SK-N-SH treated with all-trans-retinoic acid at 6 μM for 48 hours (cell line): ENCODE results near the gene ASAH2.

Experiments
- ATAC-seq: fragments of 200-7000 bp; cut with Tn5 transposase; 3 replicates; pipeline ENCODE4 v1.9.1; 2020; ENCODE audit warnings: mild to moderate bottlenecking, moderate library complexity
- ARNTL ChIP-seq: fragments of 450-650 bp; formaldehyde crosslinking; IDR thresholded peaks from 2 replicates; pipeline ENCODE4 v1.5.0; 2020; ENCODE audit warnings: low read depth, mild to moderate bottlenecking, moderate library complexity, borderline replicate concordance
- BACH2 ChIP-seq: fragments of 250-450 bp; sonication (Bioruptor Pico); IDR thresholded peaks from 2 replicates; pipeline ENCODE4 v1.9.0; 2021; ENCODE audit warnings: mild to moderate bottlenecking, borderline replicate concordance
- CSDC2 ChIP-seq: fragments of 250-450 bp; sonication (Bioruptor Pico); IDR thresholded peaks from 2 replicates; pipeline ENCODE4 v1.5.0; 2020; ENCODE audit warnings: mild to moderate bottlenecking, moderate library complexity
- GLIS3 ChIP-seq: fragments of 250-450 bp; sonication (Bioruptor Pico); IDR thresholded peaks from 2 replicates; pipeline ENCODE4 v1.5.0; 2020; ENCODE audit warnings: mild to moderate bottlenecking, moderate library complexity
- ISL1 ChIP-seq: fragments of 250-450 bp; sonication (Bioruptor Pico); IDR thresholded peaks from 2 replicates; pipeline ENCODE4 v2.1.2; 2022; ENCODE audit warnings: mild to moderate bottlenecking, moderate library complexity
- OSR1 ChIP-seq: fragments of 250-450 bp; sonication (Bioruptor Pico); IDR thresholded peaks from 2 replicates; pipeline ENCODE4 v1.8.0; 2022; ENCODE audit warnings: moderate library complexity, mild to moderate bottlenecking, inconsistent platforms
- PATZ1 ChIP-seq: fragments of 250-450 bp; sonication (Bioruptor Pico); IDR thresholded peaks from 2 replicates; pipeline ENCODE4 v1.8.0; 2020; ENCODE audit warnings: mild to moderate bottlenecking, moderate library complexity, borderline replicate concordance
- POU6F1 ChIP-seq: fragments of 250-450 bp; sonication (Bioruptor Pico); IDR thresholded peaks from 2 replicates; pipeline ENCODE4 v1.8.0; 2021; ENCODE audit warnings: low read depth, mild to moderate bottlenecking, moderate library complexity, borderline replicate concordance
- PPARA ChIP-seq: fragments of 250-450 bp; sonication (Bioruptor Pico); IDR thresholded peaks from 2 replicates; pipeline ENCODE4 v1.5.0; 2020; ENCODE audit warnings: mild to moderate bottlenecking, borderline replicate concordance
- RARB ChIP-seq: fragments of 250-450 bp; sonication (Bioruptor Pico); IDR thresholded peaks from 2 replicates; pipeline ENCODE4 v1.8.0; 2021; ENCODE audit warnings: mild to moderate bottlenecking, moderate library complexity
- SNAI2 ChIP-seq: fragments of 250-450 bp; sonication (Bioruptor Pico); IDR thresholded peaks from 2 replicates; pipeline ENCODE4 v1.5.0; 2020; ENCODE audit warnings: mild to moderate bottlenecking, moderate library complexity
- TCF4 ChIP-seq: fragments of 250-450 bp; sonication (Bioruptor Pico); IDR thresholded peaks from 2 replicates; pipeline ENCODE4 v1.8.0; 2021; ENCODE audit warnings: mild to moderate bottlenecking, moderate library complexity, borderline replicate concordance
- TOX ChIP-seq: fragments of 250-450 bp; sonication (Bioruptor Pico); IDR thresholded peaks from 2 replicates; pipeline ENCODE4 v1.8.0; 2021; ENCODE audit warnings: mild to moderate bottlenecking, moderate library complexity, borderline replicate concordance
- ZC3H10 ChIP-seq: fragments of 250-450 bp; sonication (Bioruptor Pico); IDR thresholded peaks from 2 replicates; pipeline ENCODE4 v1.5.1; 2021; ENCODE audit warnings: mild to moderate bottlenecking, moderate library complexity
- ZFP3 ChIP-seq: fragments of 250-450 bp; sonication (Bioruptor Pico); IDR thresholded peaks from 2 replicates; pipeline ENCODE4 v1.5.0; 2020; ENCODE audit warnings: mild to moderate bottlenecking, moderate library complexity
- ZFP30 ChIP-seq: fragments of 450-650 bp; formaldehyde crosslinking; IDR thresholded peaks from 2 replicates; pipeline ENCODE4 v1.5.0; 2022; ENCODE audit warnings: mild to moderate bottlenecking, moderate library complexity
- ZNF565 ChIP-seq: fragments of 450-650 bp; formaldehyde crosslinking; conservative IDR thresholded peaks from 2 replicates; pipeline ENCODE4 v1.5.0; 2020; ENCODE audit warnings: low read depth, mild to moderate bottlenecking, moderate library complexity
- ZNF70 ChIP-seq: fragments of 450-650 bp; formaldehyde crosslinking; IDR thresholded peaks from 2 replicates; pipeline ENCODE4 v1.5.0; 2020; ENCODE audit warnings: mild to moderate bottlenecking, moderate library complexity
- ZNF8 ChIP-seq: fragments of 450-650 bp; formaldehyde crosslinking; IDR thresholded peaks from 2 replicates; pipeline ENCODE4 v1.5.0; 2020; ENCODE audit warnings: mild to moderate bottlenecking, moderate library complexity
- TF ChIP-seq, protein P1 (sequence below): fragments of 250-450 bp; sonication (Bioruptor Pico); IDR thresholded peaks from 2 replicates; pipeline ENCODE4 v1.5.0; 2020; ENCODE audit warnings: mild to moderate bottlenecking, moderate library complexity
- TF ChIP-seq, protein P2 (sequence below): fragments of 250-450 bp; sonication (Bioruptor Pico); IDR thresholded peaks from 2 replicates; pipeline ENCODE4 v1.5.1; 2021; ENCODE audit warnings: mild to moderate bottlenecking, moderate library complexity
- TF ChIP-seq, protein P3 (sequence below): fragments of 250-450 bp; sonication (Bioruptor Pico); IDR thresholded peaks from 2 replicates; pipeline ENCODE4 v1.5.1; 2020; ENCODE audit warnings: low read depth, mild to moderate bottlenecking, moderate library complexity

ASAH2 gene

GRCh38 chr10:50251394-50251793 is at the start of gene ASAH2:
ASAH2 (minus strand) TSS chr10:50251516; CDS start chr10:50248610, 2,906 bp downstream.
- ATAC-seq = no peak
- TF ChIP-seq ISL1 (CRISPR knock-in tag) (no peak), GLIS3 (CRISPR knock-in tag) (no peak), SNAI2 (no peak), TOX (CRISPR knock-in tag) (no peak), BACH2 (CRISPR knock-in tag) (no peak), CSDC2 (CRISPR knock-in tag) (no peak), ZNF8 (no peak), ZNF565 (CRISPR knock-in tag) (no peak), PATZ1 (CRISPR knock-in tag) (no peak), PPARA (CRISPR knock-in tag) (no peak), OSR1 (no peak), ZNF70 (no peak), ZC3H10 (CRISPR knock-in tag) (no peak), POU6F1 (CRISPR knock-in tag) (no peak), ZFP3 (CRISPR knock-in tag) (no peak), RARB (CRISPR knock-in tag) (no peak), ARNTL (CRISPR knock-in tag) (no peak)
- TF ChIP-seq, protein P1, sequence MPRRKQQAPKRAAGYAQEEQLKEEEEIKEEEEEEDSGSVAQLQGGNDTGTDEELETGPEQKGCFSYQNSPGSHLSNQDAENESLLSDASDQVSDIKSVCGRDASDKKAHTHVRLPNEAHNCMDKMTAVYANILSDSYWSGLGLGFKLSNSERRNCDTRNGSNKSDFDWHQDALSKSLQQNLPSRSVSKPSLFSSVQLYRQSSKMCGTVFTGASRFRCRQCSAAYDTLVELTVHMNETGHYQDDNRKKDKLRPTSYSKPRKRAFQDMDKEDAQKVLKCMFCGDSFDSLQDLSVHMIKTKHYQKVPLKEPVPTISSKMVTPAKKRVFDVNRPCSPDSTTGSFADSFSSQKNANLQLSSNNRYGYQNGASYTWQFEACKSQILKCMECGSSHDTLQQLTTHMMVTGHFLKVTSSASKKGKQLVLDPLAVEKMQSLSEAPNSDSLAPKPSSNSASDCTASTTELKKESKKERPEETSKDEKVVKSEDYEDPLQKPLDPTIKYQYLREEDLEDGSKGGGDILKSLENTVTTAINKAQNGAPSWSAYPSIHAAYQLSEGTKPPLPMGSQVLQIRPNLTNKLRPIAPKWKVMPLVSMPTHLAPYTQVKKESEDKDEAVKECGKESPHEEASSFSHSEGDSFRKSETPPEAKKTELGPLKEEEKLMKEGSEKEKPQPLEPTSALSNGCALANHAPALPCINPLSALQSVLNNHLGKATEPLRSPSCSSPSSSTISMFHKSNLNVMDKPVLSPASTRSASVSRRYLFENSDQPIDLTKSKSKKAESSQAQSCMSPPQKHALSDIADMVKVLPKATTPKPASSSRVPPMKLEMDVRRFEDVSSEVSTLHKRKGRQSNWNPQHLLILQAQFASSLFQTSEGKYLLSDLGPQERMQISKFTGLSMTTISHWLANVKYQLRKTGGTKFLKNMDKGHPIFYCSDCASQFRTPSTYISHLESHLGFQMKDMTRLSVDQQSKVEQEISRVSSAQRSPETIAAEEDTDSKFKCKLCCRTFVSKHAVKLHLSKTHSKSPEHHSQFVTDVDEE (CRISPR knock-in tag) = no peak
- TF ChIP-seq, protein P2, sequence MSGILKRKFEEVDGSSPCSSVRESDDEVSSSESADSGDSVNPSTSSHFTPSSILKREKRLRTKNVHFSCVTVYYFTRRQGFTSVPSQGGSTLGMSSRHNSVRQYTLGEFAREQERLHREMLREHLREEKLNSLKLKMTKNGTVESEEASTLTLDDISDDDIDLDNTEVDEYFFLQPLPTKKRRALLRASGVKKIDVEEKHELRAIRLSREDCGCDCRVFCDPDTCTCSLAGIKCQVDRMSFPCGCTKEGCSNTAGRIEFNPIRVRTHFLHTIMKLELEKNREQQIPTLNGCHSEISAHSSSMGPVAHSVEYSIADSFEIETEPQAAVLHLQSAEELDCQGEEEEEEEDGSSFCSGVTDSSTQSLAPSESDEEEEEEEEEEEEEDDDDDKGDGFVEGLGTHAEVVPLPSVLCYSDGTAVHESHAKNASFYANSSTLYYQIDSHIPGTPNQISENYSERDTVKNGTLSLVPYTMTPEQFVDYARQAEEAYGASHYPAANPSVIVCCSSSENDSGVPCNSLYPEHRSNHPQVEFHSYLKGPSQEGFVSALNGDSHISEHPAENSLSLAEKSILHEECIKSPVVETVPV (CRISPR knock-in tag) = no peak
- TF ChIP-seq, protein P3, sequence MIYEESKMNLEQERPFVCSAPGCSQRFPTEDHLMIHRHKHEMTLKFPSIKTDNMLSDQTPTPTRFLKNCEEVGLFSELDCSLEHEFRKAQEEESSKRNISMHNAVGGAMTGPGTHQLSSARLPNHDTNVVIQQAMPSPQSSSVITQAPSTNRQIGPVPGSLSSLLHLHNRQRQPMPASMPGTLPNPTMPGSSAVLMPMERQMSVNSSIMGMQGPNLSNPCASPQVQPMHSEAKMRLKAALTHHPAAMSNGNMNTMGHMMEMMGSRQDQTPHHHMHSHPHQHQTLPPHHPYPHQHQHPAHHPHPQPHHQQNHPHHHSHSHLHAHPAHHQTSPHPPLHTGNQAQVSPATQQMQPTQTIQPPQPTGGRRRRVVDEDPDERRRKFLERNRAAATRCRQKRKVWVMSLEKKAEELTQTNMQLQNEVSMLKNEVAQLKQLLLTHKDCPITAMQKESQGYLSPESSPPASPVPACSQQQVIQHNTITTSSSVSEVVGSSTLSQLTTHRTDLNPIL (CRISPR knock-in tag) = no peak

GRCh38 chr10:50299948-50300669 is 48.8 kb upstream of the ASAH2 start:
- ATAC-seq = no peak
- TF ChIP-seq ZNF565 (CRISPR knock-in tag) (no peak), RARB (CRISPR knock-in tag) (no peak), GLIS3 (CRISPR knock-in tag) (no peak), ZNF8 (no peak)

DNA sequence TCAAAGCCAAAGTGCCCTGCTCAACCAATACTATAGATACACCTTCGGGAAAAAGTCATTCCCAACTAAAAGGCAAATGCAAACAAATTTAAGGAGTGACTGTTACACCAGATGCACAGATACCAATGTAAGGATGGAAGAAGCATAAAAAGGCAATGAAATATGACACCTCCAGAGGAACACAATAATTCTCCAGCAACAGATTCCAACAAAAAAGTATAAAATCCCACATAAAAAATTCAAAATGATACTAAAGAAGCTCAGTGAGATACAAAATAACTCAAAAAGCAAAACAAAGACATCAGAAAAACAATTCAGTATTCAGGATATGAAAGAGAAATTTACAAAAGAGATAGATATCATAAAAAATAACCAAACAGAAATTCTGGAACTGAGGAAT is 44.1 kb upstream of the ASAH2 start:
- ATAC-seq = no peak
- no peak for TF ChIP-seq ZNF565 (CRISPR knock-in tag)
- TF ChIP-seq CSDC2 (CRISPR knock-in tag) = no peak
- TF ChIP-seq ARNTL (CRISPR knock-in tag) = no peak
- TF ChIP-seq RARB (CRISPR knock-in tag) = no peak
- TF ChIP-seq, protein P3 (CRISPR knock-in tag) = no peak
- TF ChIP-seq SNAI2 = no peak
- TF ChIP-seq PPARA (CRISPR knock-in tag) = no peak
- TF ChIP-seq ZFP30 = no peak
- no peak for TF ChIP-seq TOX (CRISPR knock-in tag)
- no peak for TF ChIP-seq ZFP3 (CRISPR knock-in tag)
- TF ChIP-seq GLIS3 (CRISPR knock-in tag) = no peak
- TF ChIP-seq TCF4 (CRISPR knock-in tag) = no peak
